Uterus (tissue), 2 donors: Measurements from ENCODE around the gene AKT2.

ENCODE experiments used
- CTCF ChIP-seq, 4 experiments: fragments of 200-600 bp in 2 of 4; fragments of 450-650 bp in 2 of 4; sonication (generic) in 2 of 4; IDR thresholded peaks; one replicate each; pipeline ENCODE4 v1.5.1; 2016 to 2019; ENCODE audit warnings: antibody characterized with exemption in 4 of 4, mild to moderate bottlenecking in 2 of 4, moderate library complexity in 1 of 4
- POLR2A ChIP-seq, 2 donors: fragments of 450-650 bp; IDR thresholded peaks; one replicate each; pipeline ENCODE4 v1.6.1; 2016; ENCODE audit warnings: antibody characterized with exemption in 2 of 2, mild to moderate bottlenecking in 1 of 2, moderate library complexity in 1 of 2

- TF ChIP-seq CTCF (IDR thresholded peaks at IDR 0.05) (no peak), POLR2A (IDR thresholded peaks at IDR 0.05) (no peak)
These were observed 51.2 kb downstream of the AKT2 start for GRCh38 chr19:40233811-40234389.
